H7 (cell line): ENCODE data around the gene PRLH. TPM values are rescaled to one million over a fixed set of nuclear protein-coding genes. Genes with fewer than 3 reads are reported as not detected.
A peak's percentile ranks its signal among the peaks of the same experiment; 100 is the strongest.

Source experiments
- DNase-seq: peaks from one replicate; pipeline ENCODE4 v3.0.0; 2012
- H3K27me3 ChIP-seq: 2 replicates; pipeline ENCODE4 v1.6.0; 2011; ENCODE audit warnings: mild to moderate bottlenecking, low read length; ENCODE audit not compliant: control insufficient read depth, insufficient read depth
- H3K36me3 ChIP-seq: replicated peaks from 2 replicates; pipeline ENCODE4 v1.5.1; 2011; ENCODE audit warnings: low read length; ENCODE audit not compliant: control insufficient read depth, insufficient read depth
- H3K4me3 ChIP-seq: 2 replicates; pipeline ENCODE4 v1.5.1; 2011; ENCODE audit warnings: low read depth, mild to moderate bottlenecking, control low read depth, low read length, moderate library complexity; ENCODE audit not compliant: insufficient read depth
- total RNA-seq: library from RNA; depleted of rRNA; stranded (reverse); fragments of >200 nt; shearing (Covaris generic); gene quantifications from 2 replicates; pipeline ENCODE4 v1.2.3, GENCODE V29; 2014

PRLH gene
- total RNA-seq, 1 experiment from 2014 or later: not detected

- peak; percentile 39 for DNase-seq
- Histone ChIP-seq H3K4me3 (no peak overlapping the region), H3K36me3 (no peaks in the 10 kb centered on the region), H3K27me3 (no peaks in the 10 kb centered on the region)
These were observed 1.1 kb downstream of the PRLH start for GRCh38 chr2:237567276-237568029.

- H3K36me3 ChIP-seq: no peaks in the 10 kb centered on the region
- DNase-seq: peak; percentile 34
- no peak overlapping the region for H3K4me3 ChIP-seq
- H3K27me3 ChIP-seq: no peaks in the 10 kb centered on the region
These were observed 1.8 kb downstream of the PRLH start for GRCh38 chr2:237568121-237568660.

- DNase-seq: no peak
- Histone ChIP-seq H3K36me3 (no peaks in the 10 kb centered on the region), H3K27me3 (no peaks in the 10 kb centered on the region), H3K4me3 (no peak overlapping the region)
These were observed 2.7 kb downstream of the PRLH start for GRCh38 chr2:237569041-237569440.

GRCh38 chr2:237569896-237570295 lies 3.5 kb downstream of the PRLH start:
- Histone ChIP-seq H3K36me3 (no peaks in the 10 kb centered on the region; the same call in none of the 2 replicates), H3K27me3 (no peaks in the 10 kb centered on the region), H3K4me3 (no peak overlapping the region)
- DNase-seq: peak; percentile 27

- Histone ChIP-seq H3K36me3 (peaks cover 1% of the 10 kb centered on the region), H3K27me3 (no peaks in the 10 kb centered on the region), H3K4me3 (no peak overlapping the region)
- peak; percentile 35 for DNase-seq
These were observed 4.5 kb downstream of the PRLH start for GRCh38 chr2:237570776-237571335.

- Histone ChIP-seq H3K27me3 (no peaks in the 10 kb centered on the region), H3K36me3 (peaks cover 1% of the 10 kb centered on the region), H3K4me3 (no peak overlapping the region)
- DNase-seq: no peak
These were observed 5.2 kb downstream of the PRLH start for GRCh38 chr2:237571551-237571950.

- Histone ChIP-seq H3K36me3 (peaks cover 4% of the 10 kb centered on the region), H3K4me3 (no peak overlapping the region), H3K27me3 (no peaks in the 10 kb centered on the region)
- peak; percentile 99 for DNase-seq
These were observed 5.8 kb downstream of the PRLH start for GRCh38 chr2:237572021-237572741.

- H3K4me3 ChIP-seq: no peak overlapping the region
- peak; percentile 66 for DNase-seq
- H3K36me3 ChIP-seq: peaks cover 8% of the 10 kb centered on the region
- H3K27me3 ChIP-seq: no peaks in the 10 kb centered on the region
These were observed 6.3 kb downstream of the PRLH start for GRCh38 chr2:237572742-237573101.

- H3K4me3 ChIP-seq: no peak overlapping the region
- peaks cover 10% of the 10 kb centered on the region for H3K36me3 ChIP-seq
- no peaks in the 10 kb centered on the region for H3K27me3 ChIP-seq
- peak; percentile 55 for DNase-seq
These were observed 7.5 kb downstream of the PRLH start for GRCh38 chr2:237573721-237574415.

- Histone ChIP-seq H3K36me3 (peaks cover 12% of the 10 kb centered on the region), H3K4me3 (no peak overlapping the region), H3K27me3 (no peaks in the 10 kb centered on the region)
- DNase-seq: peak; percentile 47
These were observed 8.1 kb downstream of the PRLH start for GRCh38 chr2:237574467-237574866.

- DNase-seq: peak; percentile 67
These were observed 8.8 kb downstream of the PRLH start for GRCh38 chr2:237574894-237575868.

GRCh38 chr2:237575869-237576862 lies 9.8 kb downstream of the PRLH start:
- H3K27me3 ChIP-seq: no peaks in the 10 kb centered on the region
- peaks cover 12% of the 10 kb centered on the region for H3K36me3 ChIP-seq
- no peak overlapping the region for H3K4me3 ChIP-seq
- peak; percentile 47 for DNase-seq

More at GRCh38 chr2:237574894-237575868, 8.8 kb downstream of the PRLH start:
- peaks cover 12% of the 10 kb centered on the region for H3K36me3 ChIP-seq
- no peaks in the 10 kb centered on the region for H3K27me3 ChIP-seq
- H3K4me3 ChIP-seq: no peak overlapping the region
